ENCODE measurements around the gene ANO9.

ANO9 gene

GRCh38 chr11:445765-446588 is 4.2 kb upstream of the ANO9 start:
- TF ChIP-seq, protein P1, sequence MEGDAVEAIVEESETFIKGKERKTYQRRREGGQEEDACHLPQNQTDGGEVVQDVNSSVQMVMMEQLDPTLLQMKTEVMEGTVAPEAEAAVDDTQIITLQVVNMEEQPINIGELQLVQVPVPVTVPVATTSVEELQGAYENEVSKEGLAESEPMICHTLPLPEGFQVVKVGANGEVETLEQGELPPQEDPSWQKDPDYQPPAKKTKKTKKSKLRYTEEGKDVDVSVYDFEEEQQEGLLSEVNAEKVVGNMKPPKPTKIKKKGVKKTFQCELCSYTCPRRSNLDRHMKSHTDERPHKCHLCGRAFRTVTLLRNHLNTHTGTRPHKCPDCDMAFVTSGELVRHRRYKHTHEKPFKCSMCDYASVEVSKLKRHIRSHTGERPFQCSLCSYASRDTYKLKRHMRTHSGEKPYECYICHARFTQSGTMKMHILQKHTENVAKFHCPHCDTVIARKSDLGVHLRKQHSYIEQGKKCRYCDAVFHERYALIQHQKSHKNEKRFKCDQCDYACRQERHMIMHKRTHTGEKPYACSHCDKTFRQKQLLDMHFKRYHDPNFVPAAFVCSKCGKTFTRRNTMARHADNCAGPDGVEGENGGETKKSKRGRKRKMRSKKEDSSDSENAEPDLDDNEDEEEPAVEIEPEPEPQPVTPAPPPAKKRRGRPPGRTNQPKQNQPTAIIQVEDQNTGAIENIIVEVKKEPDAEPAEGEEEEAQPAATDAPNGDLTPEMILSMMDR (IDR thresholded peaks at IDR 0.05; ENCODE audit: low read depth, low read length, missing control alignments): no peak
- no peak overlapping the region for H3K4me3 ChIP-seq (ENCODE audit: low read depth, low read length)
- DNase-seq (ENCODE audit: low read depth): no peak

GRCh38 chr11:444396-445144 is 2.8 kb upstream of the ANO9 start:
- DNase-seq (ENCODE audit: low read depth): no peak
- TF ChIP-seq, protein P1 (IDR thresholded peaks at IDR 0.05; ENCODE audit: low read depth, low read length, missing control alignments): no peak
- H3K4me3 ChIP-seq (ENCODE audit: low read depth, low read length): no peak overlapping the region

DNA sequence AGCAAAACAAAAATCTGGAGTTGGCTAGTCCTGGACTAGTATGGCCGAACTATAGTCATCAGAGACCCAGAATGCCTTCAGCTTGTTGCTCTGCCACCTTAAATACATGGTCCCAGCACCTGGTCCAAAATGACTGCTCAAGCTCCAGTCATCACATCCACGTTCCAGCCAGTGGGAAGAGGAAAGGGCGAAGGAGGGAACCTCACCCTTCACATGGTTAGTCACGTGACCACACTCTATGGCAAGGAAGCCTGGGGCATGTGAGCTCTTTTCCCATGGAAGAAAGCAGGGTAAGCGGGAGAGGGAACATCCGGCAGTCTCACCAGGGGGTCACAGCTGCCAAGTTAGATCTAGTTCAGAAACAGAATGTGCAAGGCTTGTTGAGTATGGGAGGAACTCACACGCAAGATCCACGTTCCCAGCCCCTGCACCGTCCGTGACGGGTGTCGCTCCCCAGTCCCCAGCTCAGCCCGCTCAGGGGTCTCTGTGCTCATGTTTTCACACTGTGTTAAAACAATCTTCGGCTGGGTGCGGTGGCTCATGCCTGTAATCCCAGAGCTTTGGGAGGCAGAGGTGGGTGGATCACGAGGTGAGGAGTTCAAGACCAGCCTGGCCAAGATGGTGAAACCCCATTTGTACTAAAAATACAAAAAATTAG is 1.9 kb upstream of the ANO9 start:
- H3K4me3 ChIP-seq (ENCODE audit: low read depth, low read length): no peak overlapping the region
- no peak for DNase-seq (ENCODE audit: low read depth)
- TF ChIP-seq, protein P1 (IDR thresholded peaks at IDR 0.05; ENCODE audit: low read depth, low read length, missing control alignments): no peak

- H3K4me3 ChIP-seq (ENCODE audit: low read depth, low read length): no peak overlapping the region
- DNase-seq (ENCODE audit: low read depth): no peak
- TF ChIP-seq, protein P1 (IDR thresholded peaks at IDR 0.05; ENCODE audit: low read depth, low read length, missing control alignments): no peak
Measured at GRCh38 chr11:442611-443081, 835 bp upstream of the ANO9 start.

GRCh38 chr11:441043-441417 is 781 bp downstream of the ANO9 start:
- TF ChIP-seq, protein P1 (IDR thresholded peaks at IDR 0.05; ENCODE audit: low read depth, low read length, missing control alignments): no peak
- peak overlapping the region; percentile 68 for H3K4me3 ChIP-seq (ENCODE audit: low read depth, low read length)
- DNase-seq (ENCODE audit: low read depth): no peak

DNA sequence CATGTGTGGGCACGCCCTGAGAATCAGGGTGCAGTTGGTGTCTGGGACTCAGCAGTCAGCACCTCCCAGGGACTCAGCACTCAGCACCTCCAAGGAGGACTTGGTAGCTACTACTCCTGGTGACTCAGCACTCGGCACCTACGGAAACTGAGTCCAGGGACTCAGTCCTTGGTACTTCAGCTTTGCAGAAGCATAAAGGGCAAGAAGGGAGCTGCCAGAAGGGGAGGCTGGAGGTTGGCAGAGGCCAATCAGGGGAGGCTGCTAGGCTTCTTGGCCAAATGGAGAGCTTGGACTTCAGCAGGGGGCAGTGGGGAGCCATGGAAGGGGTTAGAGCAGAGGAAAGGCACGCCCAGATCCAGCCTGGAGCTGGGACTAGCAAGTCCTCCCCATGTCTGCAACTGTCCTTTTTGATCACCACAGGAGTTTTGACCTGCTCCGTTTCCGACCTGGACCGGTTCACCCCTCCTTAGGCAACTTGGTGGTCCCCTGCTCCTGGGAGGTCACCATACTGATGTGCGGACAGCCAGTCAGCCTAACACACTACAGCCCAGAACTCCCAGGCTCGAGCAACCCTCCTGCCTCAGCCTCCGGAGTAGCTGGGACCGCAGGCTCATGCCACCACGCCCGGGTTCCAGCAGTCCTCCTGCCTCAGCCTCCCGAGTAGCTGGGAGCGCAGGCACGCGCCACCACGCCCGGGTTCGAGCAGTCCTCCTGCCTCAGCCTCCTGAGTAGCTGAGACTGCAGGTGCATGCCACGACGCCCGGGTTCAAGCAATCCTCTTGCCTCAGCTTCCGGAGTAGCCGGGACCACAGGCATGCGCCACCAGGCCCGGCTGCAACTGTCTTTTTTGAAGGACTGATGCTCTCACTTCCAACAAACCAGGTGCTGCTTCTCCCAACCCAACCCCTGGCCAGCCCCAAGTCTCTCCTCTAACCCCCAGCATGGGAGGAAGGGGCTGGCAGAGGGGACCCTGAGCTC is 1.5 kb downstream of the ANO9 start:
- DNase-seq (ENCODE audit: low read depth): no peak
- peak overlapping the region; percentile 68 for H3K4me3 ChIP-seq (ENCODE audit: low read depth, low read length)
- TF ChIP-seq, protein P1 (IDR thresholded peaks at IDR 0.05; ENCODE audit: low read depth, low read length, missing control alignments): peak; percentile 40
